Stimulated activated naive B cell treated with anti-CD40 and anti-IgM and Interleukin-4, amounts not matched to agents 10 μg/mL and 1 μg/mL and 100 μg/mL, for 72 hours (primary cell): Measurements from ENCODE around the gene PCID2.
"Not testable (repeated sequence)": the region's sequence is repeated elsewhere in the genome, so short reads cannot be mapped to it uniquely, and the experiment has no call there.

Experiments
- ATAC-seq, 2 donors: fragments of 150-1000 bp; cut with Tn5 transposase; replicated peaks; 2 replicates each; pipeline ENCODE4 v1.10.0; 2021; ENCODE audit warnings: moderate library complexity in 1 of 2
- DNase-seq: peaks from one replicate; pipeline ENCODE4 v3.0.0; 2021
- H3K27ac Mint-ChIP-seq: one replicate; pipeline ENCODE4 v1.8.0; 2022; ENCODE audit warnings: mild to moderate bottlenecking, mixed read lengths
- H3K27me3 Mint-ChIP-seq, 2 donors: one replicate each; pipeline ENCODE4 v1.8.0; 2022; ENCODE audit warnings: mixed read lengths in 2 of 2
- H3K36me3 Mint-ChIP-seq, 2 donors: one replicate each; pipeline ENCODE4 v1.8.0; 2022; ENCODE audit warnings: mixed read lengths in 2 of 2, mild to moderate bottlenecking in 1 of 2
- H3K4me1 Mint-ChIP-seq, 2 donors: one replicate each; pipeline ENCODE4 v1.8.0; 2022; ENCODE audit warnings: mixed read lengths in 2 of 2, mild to moderate bottlenecking in 1 of 2
- H3K4me3 Mint-ChIP-seq, 2 donors: one replicate each; pipeline ENCODE4 v1.8.0; 2022; ENCODE audit warnings: mild to moderate bottlenecking in 2 of 2, mixed read lengths in 2 of 2, moderate library complexity in 1 of 2
- H3K9me3 Mint-ChIP-seq, 2 donors: one replicate each; pipeline ENCODE4 v1.8.0; 2022; ENCODE audit warnings: mixed read lengths in 2 of 2, mild to moderate bottlenecking in 1 of 2

PCID2 gene

GRCh38 chr13:113171250-113172125 is 37.0 kb downstream of the PCID2 start:
- Mint-ChIP-seq H3K36me3 (peaks cover 53 to 75% of the 10 kb centered on the region in 2 donors), H3K4me1 (peaks cover 0 to 2% of the 10 kb centered on the region in 2 donors), H3K4me3 (no peak overlapping the region), H3K27ac (no peak overlapping the region), H3K9me3 (peaks cover 7% of the 10 kb centered on the region in 2 donors), H3K27me3 (no peaks in the 10 kb centered on the region)
- no peak for DNase-seq
- ATAC-seq = no peak

- ATAC-seq (no peak), DNase-seq (no peak)
- Mint-ChIP-seq H3K27me3 (no peaks in the 10 kb centered on the region), H3K9me3 (peaks cover 7% of the 10 kb centered on the region in 2 donors), H3K36me3 (peaks cover 45 to 65% of the 10 kb centered on the region in 2 donors), H3K4me3 (no peak overlapping the region), H3K4me1 (no peaks in the 10 kb centered on the region), H3K27ac (no peak overlapping the region)
These were observed 38.0 kb downstream of the PCID2 start for GRCh38 chr13:113170511-113170910.

- Mint-ChIP-seq H3K4me3 (no peak overlapping the region), H3K9me3 (peaks cover 7% of the 10 kb centered on the region in 2 donors), H3K27ac (no peak overlapping the region), H3K27me3 (no peaks in the 10 kb centered on the region), H3K36me3 (peaks cover 36 to 58% of the 10 kb centered on the region in 2 donors), H3K4me1 (no peaks in the 10 kb centered on the region)
- DNase-seq (no peak), ATAC-seq (no peak)
These were observed 38.9 kb downstream of the PCID2 start for GRCh38 chr13:113169277-113170272.

GRCh38 chr13:113168211-113168610 is 40.3 kb downstream of the PCID2 start:
- Mint-ChIP-seq H3K9me3 (peaks cover 7% of the 10 kb centered on the region in 2 donors), H3K27me3 (peaks cover 5 to 6% of the 10 kb centered on the region in 2 donors), H3K4me1 (peaks cover 0 to 1% of the 10 kb centered on the region in 2 donors), H3K27ac (no peak overlapping the region), H3K4me3 (no peak overlapping the region), H3K36me3 (peaks cover 33 to 56% of the 10 kb centered on the region in 2 donors)
- no peak for ATAC-seq
- DNase-seq = no peak

GRCh38 chr13:113167575-113167974 is 40.9 kb downstream of the PCID2 start:
- ATAC-seq (no peak), DNase-seq (no peak)
- Mint-ChIP-seq H3K9me3 (peaks cover 7% of the 10 kb centered on the region in 2 donors), H3K4me1 (peaks cover 0 to 1% of the 10 kb centered on the region in 2 donors), H3K27ac (no peak overlapping the region), H3K4me3 (no peak overlapping the region), H3K27me3 (peaks cover 10 to 11% of the 10 kb centered on the region in 2 donors), H3K36me3 (peaks cover 30 to 49% of the 10 kb centered on the region in 2 donors)

- no peak for ATAC-seq
- peaks cover 7% of the 10 kb centered on the region in 2 donors for H3K9me3 Mint-ChIP-seq
These were observed 41.3 kb downstream of the PCID2 start for GRCh38 chr13:113167155-113167554.

DNA sequence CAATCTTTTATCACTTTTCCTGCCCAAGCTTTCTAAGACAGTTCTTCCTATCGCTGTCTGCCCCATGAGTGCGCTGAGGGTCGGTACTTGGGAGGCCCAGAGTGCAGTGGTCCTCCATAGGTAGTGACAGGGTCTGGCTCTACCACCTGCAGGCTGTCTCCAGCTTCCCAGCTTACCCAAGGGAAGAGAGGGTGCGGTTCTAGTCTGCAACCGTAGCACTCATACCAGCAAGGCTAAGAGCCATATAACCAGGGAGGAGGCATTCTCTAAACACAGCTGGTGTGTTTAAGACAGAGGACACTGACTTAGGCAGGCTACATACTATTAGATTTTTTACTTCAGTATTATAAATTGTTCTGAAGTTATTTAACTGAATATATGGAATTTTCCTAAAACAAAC is 41.8 kb downstream of the PCID2 start:
- H3K4me3 Mint-ChIP-seq = no peak overlapping the region
- H3K36me3 Mint-ChIP-seq = peaks cover 24 to 41% of the 10 kb centered on the region in 2 donors
- DNase-seq = no peak
- H3K9me3 Mint-ChIP-seq = peaks cover 7% of the 10 kb centered on the region in 2 donors
- H3K27ac Mint-ChIP-seq = no peak overlapping the region
- ATAC-seq = no peak
- H3K4me1 Mint-ChIP-seq = peaks cover 0 to 1% of the 10 kb centered on the region in 2 donors
- peaks cover 10 to 11% of the 10 kb centered on the region in 2 donors for H3K27me3 Mint-ChIP-seq

More at GRCh38 chr13:113167155-113167554, 41.3 kb downstream of the PCID2 start:
- H3K4me1 Mint-ChIP-seq = peaks cover 0 to 1% of the 10 kb centered on the region in 2 donors
- H3K4me3 Mint-ChIP-seq = no peak overlapping the region
- peaks cover 10 to 11% of the 10 kb centered on the region in 2 donors for H3K27me3 Mint-ChIP-seq
- peaks cover 27 to 46% of the 10 kb centered on the region in 2 donors for H3K36me3 Mint-ChIP-seq
- H3K27ac Mint-ChIP-seq = no peak overlapping the region
- no peak for DNase-seq

DNA sequence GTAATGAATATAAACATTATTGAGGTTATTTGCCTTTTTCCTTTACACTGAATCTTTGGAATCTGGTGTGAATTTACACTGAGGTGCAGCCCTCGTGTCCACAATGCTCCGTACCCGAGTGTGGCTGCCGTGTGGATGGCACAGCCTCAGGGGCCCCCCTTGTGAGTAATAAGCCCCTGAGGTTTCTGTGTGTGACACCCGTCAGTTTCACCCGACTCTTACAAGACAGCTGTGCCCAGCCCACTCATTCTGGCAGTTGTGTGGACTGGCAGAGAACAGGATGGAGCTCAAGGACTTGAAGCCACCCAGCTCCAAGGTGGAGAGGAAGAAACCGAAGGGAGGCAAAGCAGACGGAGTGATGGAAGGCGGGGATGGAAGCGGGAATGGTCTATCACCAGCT is 42.2 kb downstream of the PCID2 start:
- ATAC-seq (no peak), DNase-seq (no peak)
- Mint-ChIP-seq H3K4me3 (no peak overlapping the region), H3K4me1 (peaks cover 2% of the 10 kb centered on the region in 2 donors), H3K36me3 (peaks cover 19 to 37% of the 10 kb centered on the region in 2 donors), H3K27ac (no peak overlapping the region), H3K27me3 (peaks cover 12 to 13% of the 10 kb centered on the region in 2 donors), H3K9me3 (peaks cover 7% of the 10 kb centered on the region in 2 donors)

GRCh38 chr13:113164492-113164891 is 44.0 kb downstream of the PCID2 start:
- peaks cover 21 to 30% of the 10 kb centered on the region in 2 donors for H3K27me3 Mint-ChIP-seq
- peaks cover 11 to 24% of the 10 kb centered on the region in 2 donors for H3K36me3 Mint-ChIP-seq
- DNase-seq (no peak), ATAC-seq (no peak)
- H3K27ac Mint-ChIP-seq = no peak overlapping the region
- H3K4me1 Mint-ChIP-seq = peaks cover 4 to 6% of the 10 kb centered on the region in 2 donors
- peaks cover 7% of the 10 kb centered on the region in 2 donors for H3K9me3 Mint-ChIP-seq
- no peak overlapping the region for H3K4me3 Mint-ChIP-seq

- peaks cover 28 to 40% of the 10 kb centered on the region in 2 donors for H3K27me3 Mint-ChIP-seq
- DNase-seq = no peak
- peak overlapping the region; percentile 56 for H3K27ac Mint-ChIP-seq
- ATAC-seq = peak in 1 of 2 donors; percentile 54
- H3K4me1 Mint-ChIP-seq = peaks cover 4 to 6% of the 10 kb centered on the region in 2 donors
- peaks cover 4 to 11% of the 10 kb centered on the region in 2 donors for H3K36me3 Mint-ChIP-seq
- H3K9me3 Mint-ChIP-seq = peaks cover 3 to 4% of the 10 kb centered on the region in 2 donors
- H3K4me3 Mint-ChIP-seq = no peak overlapping the region
These were observed 45.4 kb downstream of the PCID2 start for GRCh38 chr13:113162783-113163685.

- H3K36me3 Mint-ChIP-seq, DNase-seq, H3K27ac Mint-ChIP-seq, H3K4me1 Mint-ChIP-seq, ATAC-seq, H3K9me3 Mint-ChIP-seq, H3K4me3 Mint-ChIP-seq: not testable (repeated sequence)
- H3K27me3 Mint-ChIP-seq = peaks cover 36 to 41% of the 10 kb centered on the region in 2 donors
These were observed 46.5 kb downstream of the PCID2 start for GRCh38 chr13:113161975-113162374.

DNA sequence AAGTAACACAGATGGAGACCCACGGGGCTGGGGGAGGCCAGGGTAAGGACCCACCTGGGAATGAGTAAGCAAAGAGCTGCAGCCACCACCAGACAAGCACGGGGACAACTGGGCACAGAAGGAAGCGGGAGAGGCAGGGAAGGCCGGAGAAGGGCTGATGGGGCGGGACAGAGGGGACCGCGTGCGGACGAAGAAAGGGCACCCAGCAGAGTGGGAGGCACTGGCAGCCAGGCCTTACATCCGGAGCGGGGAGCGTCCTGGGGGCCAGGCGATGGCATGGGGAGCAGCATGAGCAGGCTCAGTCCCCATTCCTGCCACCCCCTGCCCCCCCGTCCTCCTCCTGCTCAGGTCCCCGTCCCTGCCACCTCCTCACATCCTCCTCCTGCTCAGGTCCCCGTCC is 47.0 kb downstream of the PCID2 start:
- peaks cover 0 to 3% of the 10 kb centered on the region in 2 donors for H3K36me3 Mint-ChIP-seq
- no peak overlapping the region for H3K27ac Mint-ChIP-seq
- peaks cover 4 to 6% of the 10 kb centered on the region in 2 donors for H3K4me1 Mint-ChIP-seq
- ATAC-seq = no peak
- no peak for DNase-seq
- peaks cover 36 to 41% of the 10 kb centered on the region in 2 donors for H3K27me3 Mint-ChIP-seq
- H3K9me3 Mint-ChIP-seq = peaks cover 0 to 4% of the 10 kb centered on the region in 2 donors
- H3K4me3 Mint-ChIP-seq = peak overlapping the region in 1 of 2 donors; percentile 63

DNA sequence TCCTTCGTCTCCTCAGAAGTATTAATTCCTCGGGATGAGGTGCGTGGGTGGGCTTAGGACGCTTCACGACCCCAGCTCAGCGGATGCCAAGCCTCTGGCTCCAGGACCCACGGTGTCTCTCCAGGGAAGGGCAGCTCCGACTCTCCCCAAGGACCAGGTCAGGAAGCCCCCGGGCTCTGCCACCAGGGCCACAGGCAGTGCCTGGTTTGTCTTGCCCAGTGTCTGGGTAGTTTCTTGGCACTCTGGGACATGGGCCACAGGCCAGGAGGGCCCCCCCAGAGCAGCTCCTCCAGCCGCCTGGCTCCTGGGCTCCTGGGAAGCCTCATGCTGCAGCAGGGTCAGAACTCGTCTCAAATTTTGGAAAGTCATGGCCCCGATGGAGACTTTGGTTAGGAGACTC is 47.5 kb downstream of the PCID2 start:
- Mint-ChIP-seq H3K9me3 (peaks cover 0 to 9% of the 10 kb centered on the region in 2 donors), H3K4me1 (peaks cover 4 to 6% of the 10 kb centered on the region in 2 donors), H3K36me3 (peaks cover 0 to 3% of the 10 kb centered on the region in 2 donors), H3K27me3 (peaks cover 36 to 41% of the 10 kb centered on the region in 2 donors), H3K27ac (no peak overlapping the region), H3K4me3 (no peak overlapping the region)
- ATAC-seq = no peak
- no peak for DNase-seq
